Measurements from ENCODE around the gene MRPL36.

DNA sequence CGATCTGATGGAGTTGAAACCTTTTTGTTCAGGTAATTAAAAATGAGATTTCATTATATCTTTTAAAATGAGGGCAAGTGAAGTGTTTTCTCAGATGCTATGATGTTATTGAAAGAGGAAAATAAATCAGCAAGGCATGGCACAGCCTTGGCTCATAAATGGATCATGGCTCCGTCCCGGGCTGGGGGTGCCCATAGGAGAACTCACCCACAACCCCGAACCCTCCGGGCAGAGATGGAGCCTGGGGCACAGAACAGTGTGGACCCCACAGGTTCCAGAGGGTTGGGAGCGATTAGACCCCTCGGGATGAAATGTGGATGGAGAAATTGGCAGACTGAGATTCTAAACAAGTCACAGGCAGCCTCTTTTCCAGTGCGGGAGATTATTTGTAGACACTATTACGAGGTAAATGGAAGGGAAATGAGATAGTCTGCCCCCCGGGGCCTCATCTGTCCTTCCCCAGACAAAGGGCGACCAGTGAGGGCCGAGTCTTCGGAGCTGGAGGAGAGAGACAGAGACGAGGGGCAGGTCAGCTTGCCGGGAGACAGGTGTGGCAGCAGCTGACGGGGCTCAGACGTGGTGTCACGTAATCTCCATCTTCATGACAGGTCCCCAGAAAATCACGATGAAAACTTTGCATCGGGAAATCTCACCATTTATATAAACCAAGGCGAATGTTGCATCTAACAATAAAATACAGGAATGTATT lies 35.2 kb upstream of the MRPL36 start:
- TF ChIP-seq, protein P1, sequence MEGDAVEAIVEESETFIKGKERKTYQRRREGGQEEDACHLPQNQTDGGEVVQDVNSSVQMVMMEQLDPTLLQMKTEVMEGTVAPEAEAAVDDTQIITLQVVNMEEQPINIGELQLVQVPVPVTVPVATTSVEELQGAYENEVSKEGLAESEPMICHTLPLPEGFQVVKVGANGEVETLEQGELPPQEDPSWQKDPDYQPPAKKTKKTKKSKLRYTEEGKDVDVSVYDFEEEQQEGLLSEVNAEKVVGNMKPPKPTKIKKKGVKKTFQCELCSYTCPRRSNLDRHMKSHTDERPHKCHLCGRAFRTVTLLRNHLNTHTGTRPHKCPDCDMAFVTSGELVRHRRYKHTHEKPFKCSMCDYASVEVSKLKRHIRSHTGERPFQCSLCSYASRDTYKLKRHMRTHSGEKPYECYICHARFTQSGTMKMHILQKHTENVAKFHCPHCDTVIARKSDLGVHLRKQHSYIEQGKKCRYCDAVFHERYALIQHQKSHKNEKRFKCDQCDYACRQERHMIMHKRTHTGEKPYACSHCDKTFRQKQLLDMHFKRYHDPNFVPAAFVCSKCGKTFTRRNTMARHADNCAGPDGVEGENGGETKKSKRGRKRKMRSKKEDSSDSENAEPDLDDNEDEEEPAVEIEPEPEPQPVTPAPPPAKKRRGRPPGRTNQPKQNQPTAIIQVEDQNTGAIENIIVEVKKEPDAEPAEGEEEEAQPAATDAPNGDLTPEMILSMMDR (conservative IDR thresholded peaks at IDR 0.05 in 1 of 2, IDR thresholded peaks at IDR 0.05 in 1 of 2; ENCODE audit: low read depth in 1 of 2, low read length in 2 of 2): no peak
- TF ChIP-seq EZH2 (IDR thresholded peaks at IDR 0.05; ENCODE audit: low read length, missing control alignments): no peak
